Panc1 (cell line): ENCODE measurements around the gene CHST13. TPM values are rescaled to one million over a fixed set of nuclear protein-coding genes. Genes with fewer than 3 reads are reported as not detected.

Experiments
- ATAC-seq: fragments of 200-7000 bp; cut with Tn5 transposase; 2 replicates; pipeline ENCODE4 v1.9.1; 2020; ENCODE audit warnings: mild to moderate bottlenecking, moderate library complexity
- BruUV-seq: library from RNA; stranded (reverse); fragments of 400-500 nt; replicated peaks from 2 replicates; lab custom pipeline; 2021; lab: Mats Ljungman, UMichigan
- CTCF ChIA-PET: fragments of 300-600 bp; sonication (Branson Sonifier 250); formaldehyde crosslinking; loops from one replicate; lab custom pipeline; 2022; ENCODE audit warnings: antibody characterized with exemption; lab: Charles Lee
- POLR2A ChIA-PET: fragments of 300-600 bp; sonication (Branson Sonifier 250); formaldehyde crosslinking; loops from one replicate; lab custom pipeline; 2022; ENCODE audit warnings: antibody characterized with exemption; lab: Charles Lee
- DNase-seq: peaks from one replicate; pipeline ENCODE4 v3.0.0-alpha.2; 2010; ENCODE audit warnings: low read depth, low spot score
- H3K27ac ChIP-seq: 2 replicates; pipeline ENCODE4 v1.5.1; 2011; ENCODE audit warnings: mild to moderate bottlenecking, low read length, inconsistent platforms
- H3K27me3 ChIP-seq: fragments of 200-500 bp; sonication (Bioruptor generic); 2 replicates; pipeline ENCODE4 v1.6.0; 2014; ENCODE audit warnings: low read length, inconsistent platforms; ENCODE audit not compliant: control insufficient read depth, insufficient read depth
- H3K36me3 ChIP-seq: fragments of 200-500 bp; sonication (Bioruptor generic); 2 replicates; pipeline ENCODE4 v1.5.1; 2014; ENCODE audit warnings: inconsistent platforms, mild to moderate bottlenecking, low read length, moderate library complexity; ENCODE audit not compliant: control insufficient read depth, insufficient read depth
- H3K4me1 ChIP-seq: 2 replicates; pipeline ENCODE4 v1.5.1; 2011; ENCODE audit warnings: inconsistent platforms, mild to moderate bottlenecking, low read length, moderate library complexity; ENCODE audit not compliant: control insufficient read depth, insufficient read depth
- H3K4me3 ChIP-seq, 2 experiments: 2 replicates each; pipeline ENCODE4 v1.5.1; 2011 to 2012; ENCODE audit warnings: low read depth in 2 of 2, low read length in 2 of 2, mild to moderate bottlenecking in 2 of 2, inconsistent platforms in 1 of 2, moderate library complexity in 1 of 2
- H3K9me3 ChIP-seq: fragments of 200-500 bp; sonication (Bioruptor generic); 2 replicates; pipeline ENCODE4 v1.5.1; 2014; ENCODE audit warnings: low read depth, mild to moderate bottlenecking, inconsistent platforms, low read length, moderate library complexity; ENCODE audit not compliant: control insufficient read depth, insufficient read depth
- CTCF ChIP-seq: fragments of 450-650 bp; IDR thresholded peaks from 2 replicates; pipeline ENCODE4 v1.5.1; 2017; ENCODE audit warnings: mild to moderate bottlenecking
- POLR2AphosphoS5 ChIP-seq: IDR thresholded peaks from 2 replicates; pipeline ENCODE4 v1.6.1; 2012; ENCODE audit warnings: mild to moderate bottlenecking, low read depth, low read length, moderate library complexity
- REST ChIP-seq, 2 experiments: IDR thresholded peaks; 2 replicates each; pipeline ENCODE4 v1.6.1; 2011 to 2012; ENCODE audit warnings: low read depth in 2 of 2, control low read depth in 1 of 2, low read length in 1 of 2, mild to moderate bottlenecking in 1 of 2, moderate library complexity in 1 of 2; ENCODE audit not compliant: insufficient read depth in 1 of 2
- SIN3A ChIP-seq: IDR thresholded peaks from 2 replicates; pipeline ENCODE4 v1.6.1; 2012; ENCODE audit warnings: low read depth, mild to moderate bottlenecking, low read length, moderate library complexity, borderline replicate concordance; ENCODE audit not compliant: insufficient read depth
- TCF7L2 ChIP-seq: IDR thresholded peaks from 2 replicates; pipeline ENCODE4 v1.6.1; 2011; ENCODE audit warnings: mild to moderate bottlenecking, low read depth, low read length, inconsistent platforms
- in situ Hi-C: cut with HindIII; loops from 2 replicates; pipeline ENCODE4 v1.10.0; 2016; ENCODE audit warnings: low sequenced_read_pairs, low pct_unique_long_range_greater_than_20kb
- intact Hi-C: fragments of 100-400 bp; cut with micrococcal nuclease; formaldehyde crosslinking; loops from one replicate; pipeline ENCODE4 v1.10.0; 2022; ENCODE audit not compliant: unreplicated experiment
- total RNA-seq: library from RNA; stranded (reverse); gene quantifications from one replicate; pipeline ENCODE4 v1.2.1, GENCODE V29; 2021; ENCODE audit not compliant: unreplicated experiment

Gene CHST13
- total RNA-seq, 1 experiment from 2014 or later: 0.64 TPM

- no peak for ATAC-seq
Measured at GRCh38 chr3:126498929-126499328, 25.0 kb upstream of the CHST13 start.

GRCh38 chr3:126499401-126499800, 24.6 kb upstream of the CHST13 start:
- in situ Hi-C loops: no loop called here
- Histone ChIP-seq H3K9me3 (no peaks in the 10 kb centered on the region), H3K27me3 (peaks cover 3% of the 10 kb centered on the region; the same call in 1 of the 2 replicates), H3K4me1 (no peaks in the 10 kb centered on the region; the same call in 1 of the 2 replicates), H3K27ac (no peak overlapping the region), H3K36me3 (no peaks in the 10 kb centered on the region), H3K4me3 (no peak overlapping the region)
- ChIA-PET POLR2A (no interaction called here), CTCF (no interaction called here)
- no TSS peak for BruUV-seq
- ATAC-seq: no peak
- DNase-seq: no peak
- intact Hi-C loops: no loop called here
- TF ChIP-seq POLR2AphosphoS5: no peak
- no peak for TF ChIP-seq REST (IDR thresholded peaks at IDR 0.05; ENCODE audit: insufficient read depth in 1 of 2, low read depth in 2 of 2, low read length in 1 of 2)
- TF ChIP-seq TCF7L2: no peak
- no peak for TF ChIP-seq CTCF
- no peak for TF ChIP-seq SIN3A

More at GRCh38 chr3:126498929-126499328, 25.0 kb upstream of the CHST13 start:
- DNase-seq: no peak
- intact Hi-C loops: no loop called here
- ChIA-PET CTCF (no interaction called here), POLR2A (no interaction called here)
- H3K9me3 ChIP-seq: no peaks in the 10 kb centered on the region
- H3K27me3 ChIP-seq: no peaks in the 10 kb centered on the region
- no peak for TF ChIP-seq CTCF
- no peak for TF ChIP-seq REST (IDR thresholded peaks at IDR 0.05; ENCODE audit: insufficient read depth in 1 of 2, low read depth in 2 of 2, low read length in 1 of 2)
- no peak for TF ChIP-seq TCF7L2
- TF ChIP-seq POLR2AphosphoS5: no peak
- TF ChIP-seq SIN3A: no peak
- BruUV-seq: no TSS peak
- in situ Hi-C loops: no loop called here
- no peaks in the 10 kb centered on the region; the same call in 1 of the 2 replicates for H3K4me1 ChIP-seq
- no peak overlapping the region for H3K4me3 ChIP-seq
- no peaks in the 10 kb centered on the region for H3K36me3 ChIP-seq
- H3K27ac ChIP-seq: no peak overlapping the region
